NCI-H1092 treated with DMSO at 0.1 percent for 48 hours (cell line): Measurements from ENCODE around the gene PDCD2L.
"Not testable (repeated sequence)": the region's sequence is repeated elsewhere in the genome, so short reads cannot be mapped to it uniquely, and the experiment has no call there.

ENCODE experiments used
- DNase-seq: peaks from one replicate; lab custom pipeline; 2025; lab: John Stamatoyannopoulos, UW

The PDCD2L gene

GRCh38 chr19:34375598-34375997 is 28.6 kb upstream of the PDCD2L start:
- DNase-seq, result no peak

- no peak for DNase-seq
Observed at GRCh38 chr19:34380639-34381241, 23.5 kb upstream of the PDCD2L start.

- no peak for DNase-seq
Observed at GRCh38 chr19:34381399-34382251, 22.6 kb upstream of the PDCD2L start.

- no peak for DNase-seq
Observed at GRCh38 chr19:34382471-34382870, 21.7 kb upstream of the PDCD2L start.

- DNase-seq, result no peak
Observed at GRCh38 chr19:34383599-34383998, 20.6 kb upstream of the PDCD2L start.

- no peak for DNase-seq
Observed at GRCh38 chr19:34386645-34387445, 17.4 kb upstream of the PDCD2L start.

- DNase-seq, result no peak
Observed at GRCh38 chr19:34387446-34387810, 16.8 kb upstream of the PDCD2L start.

GRCh38 chr19:34388745-34389144 is 15.5 kb upstream of the PDCD2L start:
- not testable (repeated sequence) for DNase-seq

GRCh38 chr19:34391813-34392212 is 12.4 kb upstream of the PDCD2L start:
- no peak for DNase-seq

GRCh38 chr19:34393031-34393430 is 11.2 kb upstream of the PDCD2L start:
- no peak for DNase-seq

GRCh38 chr19:34393629-34394028 is 10.6 kb upstream of the PDCD2L start:
- DNase-seq, result peak; percentile 35

GRCh38 chr19:34397853-34398252 is 6.3 kb upstream of the PDCD2L start:
- DNase-seq, result no peak

GRCh38 chr19:34399886-34400285 is 4.3 kb upstream of the PDCD2L start:
- no peak for DNase-seq

GRCh38 chr19:34400844-34401243 is 3.4 kb upstream of the PDCD2L start:
- not testable (repeated sequence) for DNase-seq

GRCh38 chr19:34402074-34402600 is 2.1 kb upstream of the PDCD2L start:
- DNase-seq, result peak; percentile 9

- no peak for DNase-seq
Observed at GRCh38 chr19:34403784-34404108, 453 bp upstream of the PDCD2L start.

GRCh38 chr19:34405892-34406660 is 1.9 kb downstream of the PDCD2L start:
- no peak for DNase-seq

GRCh38 chr19:34408411-34408810 is 4.2 kb downstream of the PDCD2L start:
- no peak for DNase-seq

- no peak for DNase-seq
Observed at GRCh38 chr19:34409189-34410164, 5.3 kb downstream of the PDCD2L start.

- DNase-seq, result no peak
Observed at GRCh38 chr19:34411216-34411615, 7.0 kb downstream of the PDCD2L start.
